Skin epidermis (tissue), 12 donors: Measurements from ENCODE around the gene BPHL.
"Not testable (repeated sequence)": the region's sequence is repeated elsewhere in the genome, so short reads cannot be mapped to it uniquely, and the experiment has no call there.

ENCODE experiments used
- H3K27ac ChIP-seq, 21 experiments: fragments of 200-600 bp; sonication (generic) in 11 of 21; one replicate each; pipeline ENCODE4 v1.5.0; 2020; ENCODE audit warnings: mild to moderate bottlenecking in 3 of 21, inconsistent platforms in 2 of 21, moderate library complexity in 2 of 21
- H3K4me3 ChIP-seq, 7 experiments: fragments of 200-600 bp; sonication (generic) in 2 of 7; one replicate each; pipeline ENCODE4 v1.5.0; 2020; ENCODE audit warnings: inconsistent platforms in 2 of 7, mild to moderate bottlenecking in 2 of 7, moderate library complexity in 1 of 7

BPHL gene

GRCh38 chr6:3118353-3119039, at the start of gene BPHL:
TSS of gene BPHL (plus strand) at chr6:3118711. CDS start at chr6:3118741, 30 bp downstream.
- H3K27ac ChIP-seq = peak within 1 kb of the TSS; percentile 65 to 97 (median 93)
- peak within 1 kb of the TSS; percentile 66 to 91 (median 82) for H3K4me3 ChIP-seq

- Histone ChIP-seq H3K4me3 (no peak overlapping the region), H3K27ac (no peak overlapping the region)
Observed at GRCh38 chr6:3071568-3071967, 46.9 kb upstream of the BPHL start.

DNA sequence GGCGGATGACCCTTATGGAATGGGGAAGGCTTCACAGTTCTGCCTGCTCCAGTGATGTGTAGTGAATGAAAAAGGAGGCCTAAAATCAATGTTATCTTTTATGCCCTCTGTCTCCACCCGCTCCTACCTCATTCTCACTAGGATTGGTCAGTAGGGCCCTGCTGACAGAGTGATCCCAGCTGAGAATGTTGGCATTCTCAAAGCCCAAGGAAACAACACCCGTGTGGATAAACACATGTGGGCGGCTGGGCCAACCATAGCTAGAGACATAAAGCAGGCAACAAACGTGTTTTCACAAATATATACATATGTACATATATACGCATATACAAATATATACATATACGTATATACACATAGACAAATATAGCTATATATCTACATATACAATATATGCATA, 45.7 kb upstream of the BPHL start:
- H3K27ac ChIP-seq = no peak overlapping the region
- no peak overlapping the region for H3K4me3 ChIP-seq

DNA sequence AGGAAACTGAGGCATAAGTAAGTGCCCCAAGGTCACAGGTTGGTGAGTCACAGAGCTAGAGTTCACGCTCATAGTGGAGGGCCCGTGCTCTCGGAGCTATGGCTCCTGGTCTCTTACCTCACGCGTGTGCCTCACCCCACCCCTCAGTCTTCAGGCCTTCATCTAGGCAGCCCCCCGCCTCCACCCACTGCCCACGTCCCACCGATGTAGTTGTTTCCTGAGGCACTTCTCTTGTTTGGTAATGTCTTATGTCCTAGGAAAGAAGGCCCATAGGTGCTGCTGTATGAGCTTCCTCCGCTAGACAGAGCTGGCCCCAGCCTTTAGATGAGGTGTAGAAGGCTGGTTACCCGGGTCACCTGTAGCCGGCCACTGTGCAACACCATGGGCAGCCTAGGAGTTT, 45.1 kb upstream of the BPHL start:
- no peak overlapping the region for H3K27ac ChIP-seq
- no peak overlapping the region for H3K4me3 ChIP-seq

DNA sequence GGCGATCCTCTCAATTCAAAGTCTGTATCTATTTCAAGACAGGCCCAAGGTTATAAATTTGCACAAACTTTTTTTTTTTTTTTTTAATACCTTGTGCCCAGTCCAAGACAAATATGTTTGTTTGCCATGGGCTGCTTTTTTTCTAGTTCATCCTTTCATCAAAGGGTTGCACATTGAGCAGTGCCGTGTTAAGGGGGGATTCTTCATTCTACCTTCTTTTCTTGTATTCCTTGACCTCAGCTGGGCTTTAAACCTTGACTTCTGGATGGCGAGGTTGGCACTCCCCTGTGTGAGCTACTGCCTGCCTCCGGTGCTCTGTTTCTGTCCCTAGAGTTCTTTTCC, 42.8 kb upstream of the BPHL start:
- Histone ChIP-seq H3K4me3 (no peak overlapping the region), H3K27ac (peak overlapping the region in 3 of 21 experiments; percentile 22 to 31 (median 26))

DNA sequence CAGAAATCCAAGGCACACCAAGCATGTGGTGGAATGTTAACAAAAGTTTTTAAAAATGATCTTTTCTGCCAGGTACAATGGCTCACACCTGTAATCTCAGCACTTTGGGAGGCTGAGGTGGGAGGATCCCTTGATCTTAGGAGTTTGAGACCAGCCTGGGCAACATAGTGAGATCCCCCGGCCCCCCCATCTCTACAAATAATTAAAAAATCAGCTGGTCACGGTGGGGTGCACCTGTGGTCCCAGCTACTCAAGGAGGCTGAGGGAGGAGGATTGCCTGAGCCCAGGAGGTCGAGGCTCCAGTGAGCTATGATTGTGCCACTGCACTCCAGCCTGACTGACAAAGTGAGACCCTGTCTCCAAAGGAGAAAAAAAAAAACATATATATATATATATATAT, 42.2 kb upstream of the BPHL start:
- H3K27ac ChIP-seq = no peak overlapping the region

DNA sequence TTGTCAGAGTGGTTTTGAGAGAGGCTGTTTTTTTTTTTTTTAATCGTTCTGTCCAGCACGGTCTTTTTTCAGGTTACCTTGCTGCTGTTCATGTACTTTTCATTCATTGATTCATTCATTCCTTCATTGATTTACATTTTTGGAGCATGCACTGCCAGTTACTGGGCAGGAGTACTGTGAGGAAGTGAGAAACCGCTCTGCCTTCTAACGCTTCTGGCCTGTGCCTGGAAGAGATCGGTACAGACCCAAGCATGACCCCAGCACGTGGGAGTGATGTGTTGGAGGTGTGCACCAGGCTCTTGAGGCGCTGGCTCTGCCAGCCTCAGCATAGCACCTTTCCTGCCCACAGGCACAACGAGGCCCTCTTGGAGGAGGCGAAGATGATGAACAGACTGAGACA, 41.1 kb upstream of the BPHL start:
- Histone ChIP-seq H3K4me3 (no peak overlapping the region), H3K27ac (no peak overlapping the region)

More for the DNA sequence above, 42.2 kb upstream of the BPHL start:
- H3K4me3 ChIP-seq = no peak overlapping the region

DNA sequence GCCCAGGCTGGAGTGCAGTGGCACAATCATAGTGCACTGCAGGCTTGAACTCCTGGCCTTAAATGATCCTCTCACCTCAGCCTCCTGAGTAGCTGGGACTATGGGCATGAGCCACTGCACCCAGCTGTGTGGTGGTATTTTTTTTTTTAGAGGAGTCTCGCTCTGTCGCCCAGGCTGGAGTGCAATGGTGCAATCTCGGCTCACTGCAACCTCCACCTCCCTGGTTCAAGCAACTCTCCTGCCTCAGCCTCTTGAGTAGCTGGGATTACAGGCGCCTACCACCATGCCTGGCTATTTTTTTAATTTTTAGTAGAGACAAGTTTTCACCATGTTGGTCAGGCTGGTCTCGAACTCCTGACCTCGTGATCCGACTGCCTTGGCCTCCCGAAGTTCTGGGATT, 39.6 kb upstream of the BPHL start:
- H3K27ac ChIP-seq, H3K4me3 ChIP-seq: not testable (repeated sequence)

DNA sequence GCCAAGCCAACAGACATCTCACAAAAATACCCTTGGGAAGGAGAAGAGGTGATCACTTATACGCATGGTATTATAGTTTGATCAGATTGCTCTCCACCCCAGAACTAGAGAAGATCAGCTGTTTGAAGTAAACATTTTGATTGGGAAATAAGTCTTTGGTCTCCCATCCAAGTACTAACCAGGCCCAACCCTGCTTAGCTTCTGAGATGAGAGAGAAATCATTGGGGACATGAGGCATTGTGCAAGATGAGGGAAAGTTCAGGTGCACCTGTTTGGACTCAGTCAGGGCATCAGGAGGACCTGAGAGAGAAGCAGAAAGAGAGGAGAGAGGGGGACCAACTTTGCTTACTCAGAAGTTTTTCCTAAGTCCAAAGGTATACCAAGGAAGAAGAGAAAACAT, 38.8 kb upstream of the BPHL start:
- no peak overlapping the region for H3K4me3 ChIP-seq
- no peak overlapping the region for H3K27ac ChIP-seq

- H3K27ac ChIP-seq = peak overlapping the region in 1 of 21 experiments; percentile 10
Observed at GRCh38 chr6:3081960-3082359, 36.6 kb upstream of the BPHL start.

GRCh38 chr6:3085074-3085473, 33.4 kb upstream of the BPHL start:
- H3K4me3 ChIP-seq = no peak overlapping the region
- H3K27ac ChIP-seq = no peak overlapping the region

More at GRCh38 chr6:3081960-3082359, 36.6 kb upstream of the BPHL start:
- H3K4me3 ChIP-seq = no peak overlapping the region

GRCh38 chr6:3086282-3086946, 32.1 kb upstream of the BPHL start:
- H3K4me3 ChIP-seq = no peak overlapping the region
- peak overlapping the region in 1 of 21 experiments; percentile 1 for H3K27ac ChIP-seq

- Histone ChIP-seq H3K4me3 (no peak overlapping the region), H3K27ac (peak overlapping the region in 15 of 21 experiments; percentile 7 to 82 (median 50))
Observed at GRCh38 chr6:3088446-3088845, 30.1 kb upstream of the BPHL start.

GRCh38 chr6:3088968-3089367, 29.5 kb upstream of the BPHL start:
- H3K4me3 ChIP-seq = no peak overlapping the region
- H3K27ac ChIP-seq = peak overlapping the region in 14 of 21 experiments; percentile 11 to 82 (median 52)

DNA sequence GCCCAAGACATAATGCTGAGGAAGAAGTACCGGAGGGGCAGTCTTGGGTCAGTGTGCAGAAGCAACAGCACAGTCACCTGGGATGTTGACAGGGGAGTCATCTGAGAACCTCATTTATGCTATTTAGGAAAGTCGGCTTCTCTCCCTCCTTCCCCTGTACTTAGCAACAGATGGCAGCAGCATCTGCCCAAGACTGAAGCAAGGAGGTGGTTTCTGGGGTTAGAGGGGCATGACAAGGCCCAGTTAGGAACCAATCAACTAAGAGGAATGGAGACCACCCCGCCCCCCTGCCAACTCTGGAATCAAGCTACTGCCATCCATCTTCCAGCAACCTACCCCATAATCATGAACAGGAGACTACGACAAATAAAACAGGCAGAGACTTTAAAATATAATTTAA, 28.5 kb upstream of the BPHL start:
- H3K4me3 ChIP-seq = no peak overlapping the region
- H3K27ac ChIP-seq = peak overlapping the region in 1 of 21 experiments; percentile 17

GRCh38 chr6:3094815-3095214, 23.7 kb upstream of the BPHL start:
- Histone ChIP-seq H3K4me3 (no peak overlapping the region), H3K27ac (no peak overlapping the region)

GRCh38 chr6:3102875-3103274, 15.6 kb upstream of the BPHL start:
- Histone ChIP-seq H3K27ac (no peak overlapping the region), H3K4me3 (no peak overlapping the region)

DNA sequence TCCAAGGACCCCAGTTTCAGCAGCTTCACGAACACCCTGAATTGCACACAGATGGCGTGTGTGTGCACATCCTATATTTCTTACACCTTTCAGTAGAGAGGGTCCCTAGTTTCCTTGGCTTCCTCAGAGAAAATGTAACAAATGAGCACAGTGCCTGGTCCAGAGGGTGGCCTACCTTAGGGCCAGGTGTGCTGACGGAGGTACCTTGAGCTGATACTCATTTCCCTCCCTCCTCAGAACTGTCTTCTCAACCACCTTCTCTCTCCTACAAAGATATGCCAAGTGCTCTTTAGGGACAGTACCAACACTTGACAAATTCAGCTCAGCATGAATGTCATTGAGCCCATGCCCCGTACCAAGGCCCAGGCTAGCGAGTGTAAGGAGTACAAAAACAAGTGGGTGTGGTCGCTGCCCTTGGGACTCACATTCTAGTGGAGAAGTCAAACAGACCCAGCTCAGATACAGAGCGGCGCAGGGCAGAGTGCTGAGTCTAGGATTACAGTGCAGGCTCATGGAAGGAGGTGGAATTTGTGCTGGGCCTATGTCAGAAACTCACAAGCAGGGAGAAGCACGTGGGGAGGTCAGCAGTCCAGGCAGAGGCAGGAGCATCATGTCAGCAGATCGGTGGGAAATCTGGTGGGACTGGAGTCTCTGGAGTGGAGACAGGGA, 9.6 kb upstream of the BPHL start:
- peak overlapping the region in 2 of 21 experiments; percentile 12 to 14 for H3K27ac ChIP-seq
- no peak overlapping the region for H3K4me3 ChIP-seq

- Histone ChIP-seq H3K4me3 (no peak overlapping the region), H3K27ac (no peak overlapping the region)
Observed at GRCh38 chr6:3109761-3110160, 8.8 kb upstream of the BPHL start.

DNA sequence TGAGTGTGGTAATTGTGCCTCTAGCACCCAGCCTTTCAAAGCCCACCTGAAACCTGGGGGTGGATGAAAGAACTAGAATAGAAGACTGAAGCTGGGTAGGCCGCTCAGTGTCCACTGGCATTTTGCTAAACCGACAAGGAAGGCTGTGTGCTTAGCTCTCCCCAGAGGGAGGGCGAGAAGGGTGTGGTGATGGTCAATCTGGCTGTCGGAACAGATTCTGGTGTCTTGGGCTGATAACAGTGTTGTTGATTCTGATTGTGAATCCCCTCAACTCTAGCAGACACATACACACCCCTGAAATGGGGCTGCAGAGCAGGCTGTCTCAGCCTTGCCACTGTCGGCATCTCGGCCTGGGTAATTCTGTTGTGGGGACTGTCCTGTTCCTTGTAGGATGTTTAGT, 4.1 kb upstream of the BPHL start:
- Histone ChIP-seq H3K4me3 (no peak overlapping the region), H3K27ac (no peak overlapping the region)

DNA sequence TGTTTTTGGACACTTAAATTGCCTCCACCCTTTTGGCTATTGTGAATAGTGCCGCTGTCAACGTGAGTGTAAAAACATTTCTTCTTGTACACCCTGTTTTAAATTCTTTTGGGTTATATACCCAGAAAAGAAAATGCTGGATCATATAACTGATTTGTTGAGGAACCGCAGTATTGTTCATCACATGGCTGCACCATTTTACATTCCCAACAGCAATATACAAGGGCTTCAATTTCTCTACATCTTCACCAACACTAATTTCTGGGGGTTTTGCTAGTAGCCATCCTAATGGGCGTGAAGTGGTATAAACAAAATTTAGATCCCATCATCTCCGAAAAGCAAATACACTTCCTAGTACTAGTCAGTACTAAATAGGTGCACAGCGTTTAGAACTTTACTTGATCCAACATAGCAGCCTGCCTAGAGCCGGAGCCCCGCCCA, 579 bp upstream of the BPHL start:
- H3K27ac ChIP-seq = peak overlapping the region in 20 of 21 experiments; percentile 81 to 97 (median 93)
- peak overlapping the region; percentile 66 to 91 (median 82) for H3K4me3 ChIP-seq
